Myocyte (in vitro differentiated cells): ENCODE results near the gene PRPSAP1. TPM values are rescaled to one million over a fixed set of nuclear protein-coding genes. Genes with fewer than 3 reads are reported as not detected.
"Not testable (repeated sequence)": the region's sequence is repeated elsewhere in the genome, so short reads cannot be mapped to it uniquely, and the experiment has no call there.

Experiments used
- DNase-seq: peaks from one replicate; pipeline ENCODE4 v3.0.0-alpha.2; 2012; ENCODE audit warnings: low read depth
- total RNA-seq: library from RNA; depleted of rRNA; stranded (reverse); fragments of >200 nt; gene quantifications from 2 replicates; pipeline ENCODE4 v1.2.3, GENCODE V29; 2014

Gene PRPSAP1
- total RNA-seq, 1 donor from 2014 or later: 37.4 TPM

DNA sequence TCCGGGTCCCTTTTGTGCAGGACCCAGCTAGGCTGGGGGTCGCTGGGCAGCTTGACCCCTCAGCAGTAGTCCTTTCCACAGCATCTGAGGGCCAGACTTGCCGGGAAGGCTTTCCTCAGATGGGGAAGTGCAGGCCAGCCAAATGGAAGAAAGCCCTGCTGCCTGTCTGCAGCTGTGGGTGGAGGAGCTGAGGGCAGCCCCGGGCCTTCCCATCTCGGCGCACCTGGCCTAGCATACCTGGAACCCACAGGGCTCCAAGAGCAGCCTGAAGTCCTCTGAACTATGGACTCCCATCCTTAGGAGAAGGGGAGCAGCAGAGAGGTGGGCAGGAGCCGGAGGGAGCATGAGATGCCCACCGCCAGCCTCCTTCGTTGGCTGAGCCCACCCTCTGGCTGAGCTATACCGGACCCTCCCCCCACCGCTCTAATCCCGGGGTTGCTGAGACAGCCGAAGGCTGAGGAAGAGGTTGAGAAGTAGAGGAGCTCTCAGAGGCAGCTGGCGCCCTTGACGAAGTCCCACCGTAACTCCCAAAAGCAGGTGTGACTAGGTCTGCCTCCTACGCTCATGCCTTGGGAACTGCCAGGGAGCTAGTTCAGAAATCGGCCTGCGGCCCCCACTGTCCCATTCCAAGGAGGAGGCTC, 75.3 kb downstream of the PRPSAP1 start:
- no peak for DNase-seq

DNA sequence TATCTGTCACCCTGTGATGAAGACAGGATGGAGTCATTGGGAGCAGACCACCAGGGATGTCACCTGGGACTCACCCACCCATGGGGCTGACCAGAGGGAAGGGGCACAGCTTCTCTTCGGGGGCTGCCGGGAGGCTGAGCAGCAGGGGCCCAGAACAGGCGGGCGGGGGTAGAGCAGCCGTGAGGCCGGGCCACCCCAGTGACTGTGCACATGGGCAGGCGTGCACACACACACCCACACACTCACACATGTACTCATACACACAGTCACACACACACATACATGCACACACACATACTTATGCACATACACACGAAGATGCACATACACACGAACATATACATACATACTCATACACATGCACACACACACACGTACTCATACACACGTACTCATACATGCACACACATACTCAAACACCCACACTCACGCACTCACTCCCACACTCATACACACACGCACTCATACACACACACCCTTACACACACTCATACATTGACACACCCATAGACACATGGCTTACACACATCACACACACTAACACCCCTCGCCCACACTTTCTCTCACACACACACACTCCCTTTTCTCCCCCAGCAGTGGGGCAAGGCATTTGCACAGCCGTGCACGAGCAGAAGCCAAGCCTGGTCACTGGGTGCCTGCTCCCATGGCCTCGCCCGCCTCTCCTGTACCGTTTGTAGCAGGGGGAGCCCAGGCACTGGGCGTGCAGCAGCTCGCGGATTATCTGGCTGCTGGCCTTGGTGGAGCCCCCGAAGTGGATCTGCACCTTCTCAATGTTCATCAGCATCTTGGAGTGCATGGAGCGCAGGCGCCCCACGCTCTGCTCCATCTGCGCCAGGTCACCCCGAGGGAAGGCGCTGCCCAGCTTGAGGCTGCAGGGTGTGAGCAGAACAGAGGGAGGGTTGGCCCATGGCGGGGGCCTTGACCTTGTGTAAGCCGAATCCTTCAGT, 76.1 kb downstream of the PRPSAP1 start:
- DNase-seq: no peak

DNA sequence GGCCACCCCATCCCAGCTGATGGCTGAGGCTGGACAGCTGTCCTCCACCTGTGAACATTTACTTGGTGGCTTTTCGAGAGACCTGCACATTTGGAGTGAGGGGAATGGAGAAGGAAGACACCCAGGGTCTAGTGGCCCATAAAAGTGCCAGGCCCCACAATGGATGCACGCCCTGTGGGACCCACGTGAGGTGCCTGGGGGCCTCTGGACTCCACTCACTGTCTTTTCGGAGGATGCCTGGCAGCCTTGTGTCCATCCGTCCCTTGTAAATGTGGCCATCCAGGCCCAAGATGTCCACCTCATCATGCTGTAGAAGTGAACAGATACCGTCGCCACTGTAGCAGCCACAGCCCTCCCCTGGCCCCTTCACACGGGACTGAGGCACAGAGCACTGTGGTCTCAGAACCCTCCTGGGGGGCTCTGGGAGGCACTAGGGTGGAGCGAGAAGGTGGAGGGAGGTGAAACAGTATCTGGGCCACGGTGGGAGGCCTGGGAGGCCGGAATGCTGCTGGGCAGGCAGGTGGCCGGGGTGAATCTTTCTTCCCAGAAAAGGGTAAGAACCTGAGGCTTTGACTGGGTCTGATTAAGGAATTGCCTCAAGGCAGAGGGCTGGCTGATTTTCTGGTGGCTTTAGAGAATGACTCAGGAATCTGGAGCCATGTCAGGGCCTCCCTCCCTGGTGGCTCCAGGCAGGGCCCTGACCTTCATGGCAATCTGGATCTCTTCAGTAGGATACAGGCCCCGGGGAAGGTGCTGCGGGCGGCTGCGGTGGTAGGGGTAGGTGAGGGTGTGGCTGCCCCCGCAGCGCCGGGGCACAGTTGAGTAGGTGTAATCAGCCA, 77.0 kb downstream of the PRPSAP1 start:
- peak; percentile 31 for DNase-seq

DNA sequence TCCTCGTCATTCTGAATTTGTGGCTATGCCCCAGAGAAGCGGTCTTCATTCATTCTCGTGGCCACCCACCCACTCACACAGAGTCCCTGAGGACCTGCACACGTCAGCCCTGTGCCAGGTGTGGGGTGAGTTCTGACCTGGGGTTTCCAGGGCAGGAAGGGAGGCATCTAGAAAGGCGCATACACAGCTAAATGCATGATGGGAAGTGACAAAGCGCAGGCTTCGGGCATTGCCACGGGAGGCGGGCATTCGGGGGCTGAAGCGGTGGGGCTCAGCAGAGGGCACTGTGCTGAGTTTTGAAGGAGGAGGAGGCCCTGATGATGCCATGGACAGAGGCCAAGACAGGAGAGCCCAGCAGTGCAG, 77.7 kb downstream of the PRPSAP1 start:
- DNase-seq: no peak

DNA sequence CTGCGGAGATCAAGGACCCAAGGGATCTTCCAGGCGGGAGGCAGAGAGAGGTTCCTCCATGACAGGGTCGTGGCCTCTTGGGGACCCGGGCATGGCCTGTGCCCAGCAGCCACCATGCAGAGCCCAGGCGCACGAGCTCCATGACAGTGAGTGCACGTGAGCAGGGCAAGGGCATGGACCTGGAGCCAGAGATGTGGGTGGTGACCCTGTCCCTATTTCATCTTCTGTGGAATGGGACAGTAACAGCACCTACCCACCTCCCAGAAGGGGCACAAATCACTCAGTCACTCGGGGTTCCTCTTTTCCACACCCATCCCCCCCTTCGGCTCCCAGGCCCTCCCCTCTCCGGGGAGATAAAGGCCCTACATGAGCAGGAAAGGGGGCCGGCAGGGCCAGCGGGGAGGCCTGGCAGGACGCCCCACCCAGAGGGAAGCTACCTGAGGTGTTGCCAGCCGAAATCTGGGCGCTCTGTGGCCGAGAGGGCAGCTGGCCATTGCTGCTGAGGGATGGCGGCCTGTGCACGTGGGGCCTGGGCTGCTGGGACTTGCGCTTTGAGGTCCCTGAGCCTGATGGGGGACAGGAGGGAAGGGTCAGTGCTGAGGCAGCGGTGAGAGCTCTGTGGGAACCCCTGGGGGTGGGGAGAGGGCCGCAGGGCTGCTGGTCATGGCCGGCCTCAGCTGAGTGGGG, 78.2 kb downstream of the PRPSAP1 start:
- no peak for DNase-seq

DNA sequence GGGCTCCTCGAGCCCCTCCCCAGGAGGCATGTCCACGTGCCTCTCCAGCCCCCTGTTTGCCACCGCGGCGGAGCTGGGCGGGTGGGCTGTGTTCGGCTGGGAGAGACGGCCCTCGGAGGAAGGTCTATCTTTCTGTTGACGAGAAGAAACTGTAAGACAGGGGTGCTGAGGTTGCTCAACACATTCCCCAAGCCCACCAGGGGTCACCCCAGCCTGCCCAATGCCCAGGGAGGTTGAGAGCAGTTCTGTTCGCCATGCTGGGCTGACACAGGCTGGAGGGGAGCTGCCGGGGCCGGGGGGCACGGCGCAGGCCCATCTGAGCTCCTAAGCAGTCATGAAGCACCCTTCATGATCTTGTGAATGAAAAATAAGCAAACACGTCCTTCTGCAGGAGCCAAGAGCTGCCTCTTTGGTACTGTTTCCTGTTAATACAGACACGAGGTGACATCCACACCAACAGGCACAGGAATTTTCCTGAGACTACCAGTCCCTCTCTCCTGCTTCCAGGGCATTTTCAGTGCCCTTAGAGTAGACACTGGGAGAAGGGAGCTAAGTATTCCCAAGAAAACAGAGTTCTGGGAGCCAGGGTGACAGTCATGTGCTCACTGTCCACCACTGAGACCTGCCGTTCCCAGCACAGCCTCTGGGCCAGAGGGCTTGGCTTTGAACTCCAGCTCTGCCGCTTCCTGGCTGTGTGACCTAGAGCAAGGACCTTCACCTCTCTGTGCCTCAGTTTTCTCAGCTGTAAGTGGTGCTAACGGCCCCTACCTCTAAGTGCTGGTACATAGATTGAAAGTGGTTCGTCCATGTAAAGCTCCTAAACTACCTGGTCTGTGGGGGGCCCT, 79.4 kb downstream of the PRPSAP1 start:
- DNase-seq: no peak

- no peak for DNase-seq
These were observed 80.1 kb downstream of the PRPSAP1 start for GRCh38 chr17:76273445-76274111.

DNA sequence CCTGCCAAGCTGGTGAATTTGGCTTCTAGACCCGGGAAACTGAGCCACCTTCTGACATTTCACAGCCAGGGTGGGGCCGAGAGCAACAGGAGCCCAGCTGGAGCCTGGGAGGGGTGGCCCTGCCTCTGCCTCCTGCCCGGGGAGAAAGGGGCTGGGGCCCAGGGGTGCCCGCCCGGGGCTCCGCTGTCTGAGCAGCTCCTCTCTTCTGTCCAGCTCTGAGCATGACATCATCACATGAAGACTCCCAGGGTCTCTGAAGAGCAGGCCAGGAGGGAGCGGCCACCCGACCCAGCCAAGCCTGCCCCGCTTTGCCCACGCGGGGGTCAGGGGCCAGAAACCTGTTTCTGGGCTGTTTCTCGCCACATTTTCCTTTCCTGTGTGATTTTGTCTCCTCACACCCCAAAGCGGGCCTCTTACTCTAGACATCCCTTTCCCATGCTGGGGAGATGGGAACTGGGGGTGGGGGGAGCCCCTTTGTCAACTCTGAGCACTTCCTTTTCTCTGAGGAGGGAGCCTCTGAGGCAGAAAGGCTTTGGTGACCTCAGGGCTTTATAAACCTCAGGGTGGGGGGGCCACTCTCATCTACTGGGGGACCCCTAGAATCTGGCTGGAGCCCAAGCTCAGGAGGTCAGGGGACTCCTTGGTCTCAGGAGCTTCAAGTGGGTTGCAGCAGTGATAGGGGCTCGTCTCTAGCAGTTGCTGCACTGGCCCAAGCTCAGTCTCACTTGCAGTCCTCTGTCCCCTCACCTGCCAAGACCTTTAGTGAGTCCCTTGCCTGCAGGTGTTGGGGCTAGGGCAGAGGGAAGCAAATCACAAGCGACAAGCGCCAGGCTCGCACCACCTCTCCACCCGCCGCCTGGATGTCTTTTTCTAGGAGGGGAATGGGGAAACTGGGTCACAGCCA, 80.9 kb downstream of the PRPSAP1 start:
- no peak for DNase-seq

DNA sequence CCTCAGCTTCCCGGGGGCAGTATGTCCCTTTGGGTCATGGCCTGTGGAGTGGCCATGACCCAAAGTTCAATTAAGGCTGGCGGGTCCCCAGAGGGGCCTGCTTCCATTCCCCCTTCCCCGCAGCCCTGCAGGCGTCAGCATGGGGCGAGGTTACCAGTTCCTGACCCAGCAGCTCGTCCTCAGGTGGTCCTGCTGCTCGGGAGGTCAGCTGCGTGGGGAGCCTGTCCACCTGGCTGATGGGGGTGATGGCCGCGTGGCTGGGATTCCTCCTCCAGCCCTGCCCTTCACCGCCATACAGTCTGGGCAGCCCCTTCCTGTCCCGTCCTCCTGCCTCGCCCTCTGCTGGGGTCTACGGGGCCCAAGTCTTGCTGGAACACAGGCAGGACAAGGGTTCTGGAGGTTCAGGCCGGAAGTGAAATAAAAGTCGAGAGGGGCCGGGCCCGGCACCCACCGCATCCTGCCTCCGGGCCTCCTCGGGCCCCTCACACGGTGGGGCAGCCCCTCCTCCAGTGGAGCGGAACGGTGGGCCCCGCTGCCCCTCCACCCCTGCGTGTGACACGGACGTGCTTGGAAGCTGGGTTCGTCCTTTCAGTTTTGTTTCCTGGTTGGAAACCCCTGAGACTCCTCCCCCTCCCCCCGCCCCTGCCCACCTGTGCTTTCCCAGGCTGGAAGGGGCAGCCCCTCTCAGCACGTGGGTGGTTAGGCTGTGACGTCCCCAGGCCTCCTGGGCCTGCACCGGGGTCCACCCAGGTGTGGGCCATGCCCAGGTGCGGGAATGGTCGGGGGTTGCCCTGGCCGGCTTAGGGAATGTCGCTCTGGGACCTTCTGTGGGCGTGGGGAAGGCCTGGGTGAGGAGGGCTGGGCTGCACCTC, 81.8 kb downstream of the PRPSAP1 start:
- no peak for DNase-seq

DNA sequence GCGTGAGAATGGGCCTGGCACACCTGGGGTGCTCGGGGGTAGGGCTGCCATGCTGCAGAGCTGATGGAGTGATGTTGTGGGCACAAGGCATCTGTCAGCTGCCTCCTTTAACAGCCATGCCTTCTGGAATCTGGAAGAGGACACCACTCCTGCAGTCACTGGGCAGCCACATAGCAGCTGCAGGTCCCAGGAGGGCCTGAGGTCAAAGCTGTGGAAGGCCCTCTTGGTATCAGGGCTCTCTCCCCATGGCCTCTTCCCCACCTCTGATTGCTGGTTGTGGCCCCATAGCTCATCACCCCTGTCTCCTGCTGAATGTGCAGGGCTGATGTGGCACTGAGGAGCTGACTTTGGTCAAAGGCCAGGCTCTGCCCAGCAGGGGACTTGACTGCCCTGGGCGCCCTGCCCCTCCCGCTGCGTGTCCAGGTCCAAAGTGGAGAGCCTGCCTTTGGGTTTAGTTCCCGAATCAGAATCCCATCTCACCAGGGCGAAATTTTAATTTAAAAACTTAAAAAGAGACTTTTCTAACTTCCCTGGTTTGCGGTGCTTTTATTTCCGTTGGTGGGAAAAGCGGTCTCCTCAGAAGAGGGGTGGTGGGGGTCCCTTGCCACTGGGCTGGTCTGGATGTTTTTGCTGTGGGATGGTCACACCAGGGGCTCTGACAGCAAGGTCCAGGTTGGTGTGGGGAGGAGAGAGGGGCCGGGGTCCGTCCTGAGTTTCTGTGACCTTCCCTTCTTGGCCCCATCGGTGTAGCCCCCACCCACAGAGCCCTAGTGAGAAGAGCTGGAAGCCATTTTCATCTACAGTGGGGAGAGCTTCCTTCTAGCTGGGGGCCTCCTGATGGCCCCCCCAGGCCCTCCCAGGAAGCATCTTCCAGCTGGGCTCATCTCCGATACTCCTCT, 82.7 kb downstream of the PRPSAP1 start:
- DNase-seq: peak; percentile 96

GRCh38 chr17:76270127-76270592, 83.6 kb downstream of the PRPSAP1 start:
- no peak for DNase-seq

DNA sequence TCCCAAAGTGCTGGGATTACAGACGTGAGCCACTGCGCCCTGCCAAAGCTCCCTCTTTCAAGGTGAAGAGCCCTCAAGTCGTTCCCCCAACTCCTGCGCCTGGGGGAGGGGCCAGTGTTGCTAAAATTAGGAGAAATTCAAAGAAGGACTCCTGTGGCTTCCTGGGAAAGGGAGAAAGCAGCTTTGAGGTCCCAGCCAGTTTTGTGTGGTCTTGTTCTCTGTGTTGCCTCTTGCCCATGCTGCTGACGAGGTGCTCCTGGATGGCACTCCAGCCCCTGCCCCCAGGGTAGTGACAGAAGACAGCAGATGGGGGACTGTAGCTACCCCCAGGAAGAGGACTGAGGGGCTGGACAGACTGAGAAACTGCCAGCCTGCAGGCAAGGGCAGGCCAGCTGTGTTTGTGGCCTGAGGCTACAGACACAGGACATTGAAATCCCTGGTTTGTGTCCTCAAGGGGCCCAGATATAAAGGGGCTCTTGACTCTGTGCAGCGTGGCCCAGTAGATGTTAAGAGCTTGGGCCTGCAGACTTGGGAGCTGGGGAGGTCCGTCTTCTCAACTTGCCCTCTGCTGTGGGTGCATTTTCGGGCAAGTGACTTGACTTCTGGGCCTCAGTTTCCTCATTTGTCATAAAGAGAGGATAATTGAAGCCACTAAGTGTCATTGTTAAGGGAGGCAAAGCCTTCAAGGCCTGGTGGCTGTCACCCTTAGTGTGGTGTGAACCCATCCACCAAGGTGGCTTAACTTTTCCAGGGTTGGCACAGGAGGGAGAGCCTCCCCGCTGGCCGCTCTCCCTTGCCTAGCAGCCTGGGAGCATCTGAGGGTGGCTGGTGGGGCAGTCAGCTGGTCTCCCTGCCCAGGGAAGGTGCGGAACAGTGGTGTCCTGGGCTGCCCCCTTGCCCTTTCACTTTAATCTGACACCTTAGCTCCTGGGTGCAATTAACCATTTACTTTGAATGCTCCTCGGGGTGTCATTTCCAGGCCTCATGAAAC, 84.4 kb downstream of the PRPSAP1 start:
- peak; percentile 83 for DNase-seq

DNA sequence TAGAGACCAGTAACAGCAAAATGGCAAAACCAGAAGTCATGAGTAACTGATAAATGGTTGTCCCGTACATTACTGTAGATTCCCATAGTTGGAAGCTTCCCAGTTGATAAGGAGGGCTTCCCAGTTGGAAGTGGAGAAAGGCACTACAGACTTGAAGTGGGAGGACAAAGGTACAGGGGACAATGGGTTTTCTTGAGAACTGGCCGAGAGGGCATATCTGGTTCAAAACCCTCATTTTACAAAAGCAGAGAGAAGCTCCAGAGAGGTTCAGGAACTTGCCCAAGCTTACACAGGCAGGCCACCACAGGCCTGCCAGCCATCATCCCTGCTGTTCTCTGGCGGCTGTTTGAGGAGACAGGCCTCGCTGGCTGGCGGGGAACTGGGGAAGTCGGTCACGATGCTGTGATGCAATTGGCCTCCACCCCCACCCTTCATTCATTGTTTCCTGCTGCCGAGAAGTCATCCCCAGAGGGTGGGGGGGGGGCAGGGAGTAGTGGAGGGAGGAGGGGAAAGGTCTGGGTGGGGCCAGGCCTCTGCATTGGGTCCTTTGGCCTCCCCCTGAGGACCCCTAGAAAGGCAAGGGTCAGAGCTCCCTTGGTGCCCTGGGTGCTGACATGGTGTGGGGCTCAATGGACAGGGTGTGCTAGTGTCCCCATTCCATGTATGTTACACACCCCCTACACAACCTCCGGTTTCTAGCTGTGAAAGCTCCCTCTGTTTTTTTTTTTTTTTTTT, 85.5 kb downstream of the PRPSAP1 start:
- peak; percentile 59 for DNase-seq

- not testable (repeated sequence) for DNase-seq
These were observed 86.1 kb downstream of the PRPSAP1 start for GRCh38 chr17:76267581-76268001.
